BJ (cell line): ENCODE results near the gene GLYATL2. TPM values are rescaled to one million over a fixed set of nuclear protein-coding genes. Genes with fewer than 3 reads are reported as not detected.

Experiments used
- CTCF ChIA-PET: fragments of 350-600 bp; formaldehyde crosslinking; extraction: SDS; loops from one replicate; lab custom pipeline; 2021; ENCODE audit warnings: antibody characterized with exemption, inconsistent platforms; lab: Yijun Ruan, JAX
- POLR2A ChIA-PET: fragments of 300-600 bp; sonication (Branson Sonifier 250); formaldehyde crosslinking; extraction: SDS; loops from one replicate; lab custom pipeline; 2021; ENCODE audit warnings: antibody characterized with exemption; lab: Charles Lee
- DNase-seq: peaks from one replicate; pipeline ENCODE4 v3.0.0-alpha.2; 2011; ENCODE audit warnings: low read depth
- H3K27me3 ChIP-seq: 2 replicates; pipeline ENCODE4 v1.6.0; 2011; ENCODE audit warnings: low read length; ENCODE audit not compliant: control insufficient read depth, insufficient read depth
- H3K36me3 ChIP-seq: 2 replicates; pipeline ENCODE4 v1.5.1; 2011; ENCODE audit warnings: low read length; ENCODE audit not compliant: control insufficient read depth, insufficient read depth
- H3K4me3 ChIP-seq: 2 replicates; pipeline ENCODE4 v1.5.1; 2011; ENCODE audit warnings: low read depth, mild to moderate bottlenecking, control low read depth, low read length
- polyA plus RNA-seq: library from polyadenylated mRNA; depleted of rRNA; stranded (reverse); fragments of >200 nt; gene quantifications from 2 replicates; pipeline ENCODE4 v1.2.3, GENCODE V29; 2011; rRNA removed
- TF ChIP-seq, protein P1 (sequence below): IDR thresholded peaks from 2 replicates; pipeline ENCODE4 v1.5.1; 2011; ENCODE audit warnings: low read depth, mild to moderate bottlenecking, control low read depth, inconsistent platforms, low read length, moderate library complexity; ENCODE audit not compliant: insufficient read depth

The GLYATL2 gene
- polyA plus RNA-seq, 1 experiment = 0.59 TPM

DNA sequence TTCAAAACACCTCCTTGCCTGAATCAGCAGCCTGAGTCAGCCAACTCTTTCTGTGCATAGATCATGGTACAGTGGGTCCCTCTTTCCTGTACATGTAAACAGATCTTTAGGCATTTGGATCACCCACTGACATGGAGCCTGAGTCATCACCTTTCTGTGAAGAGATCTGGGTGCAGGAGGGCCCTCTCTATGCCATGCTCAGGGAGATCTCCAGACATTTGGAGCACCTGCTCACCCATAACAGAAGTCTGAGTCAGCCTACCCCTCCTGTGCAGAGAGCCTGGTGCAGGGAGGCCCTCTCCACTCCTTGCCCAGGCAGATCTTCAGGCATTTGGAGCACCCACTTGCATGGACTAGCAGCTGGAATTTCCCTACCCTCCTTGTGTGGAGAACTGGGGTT lies 56.6 kb downstream of the GLYATL2 start:
- H3K4me3 ChIP-seq = no peak overlapping the region
- CTCF ChIA-PET = interaction anchor here (0.6 to 4.2 kb wide), 26 partner anchors 14 to 220 kb away, joined by 3 to 30 read pairs (median 4); no protein-coding TSS in a partner anchor
- H3K36me3 ChIP-seq = no peaks in the 10 kb centered on the region
- TF ChIP-seq, protein P1, sequence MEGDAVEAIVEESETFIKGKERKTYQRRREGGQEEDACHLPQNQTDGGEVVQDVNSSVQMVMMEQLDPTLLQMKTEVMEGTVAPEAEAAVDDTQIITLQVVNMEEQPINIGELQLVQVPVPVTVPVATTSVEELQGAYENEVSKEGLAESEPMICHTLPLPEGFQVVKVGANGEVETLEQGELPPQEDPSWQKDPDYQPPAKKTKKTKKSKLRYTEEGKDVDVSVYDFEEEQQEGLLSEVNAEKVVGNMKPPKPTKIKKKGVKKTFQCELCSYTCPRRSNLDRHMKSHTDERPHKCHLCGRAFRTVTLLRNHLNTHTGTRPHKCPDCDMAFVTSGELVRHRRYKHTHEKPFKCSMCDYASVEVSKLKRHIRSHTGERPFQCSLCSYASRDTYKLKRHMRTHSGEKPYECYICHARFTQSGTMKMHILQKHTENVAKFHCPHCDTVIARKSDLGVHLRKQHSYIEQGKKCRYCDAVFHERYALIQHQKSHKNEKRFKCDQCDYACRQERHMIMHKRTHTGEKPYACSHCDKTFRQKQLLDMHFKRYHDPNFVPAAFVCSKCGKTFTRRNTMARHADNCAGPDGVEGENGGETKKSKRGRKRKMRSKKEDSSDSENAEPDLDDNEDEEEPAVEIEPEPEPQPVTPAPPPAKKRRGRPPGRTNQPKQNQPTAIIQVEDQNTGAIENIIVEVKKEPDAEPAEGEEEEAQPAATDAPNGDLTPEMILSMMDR = no peak
- H3K27me3 ChIP-seq = no peaks in the 10 kb centered on the region
- no peak for DNase-seq
- POLR2A ChIA-PET = no interaction called here

DNA sequence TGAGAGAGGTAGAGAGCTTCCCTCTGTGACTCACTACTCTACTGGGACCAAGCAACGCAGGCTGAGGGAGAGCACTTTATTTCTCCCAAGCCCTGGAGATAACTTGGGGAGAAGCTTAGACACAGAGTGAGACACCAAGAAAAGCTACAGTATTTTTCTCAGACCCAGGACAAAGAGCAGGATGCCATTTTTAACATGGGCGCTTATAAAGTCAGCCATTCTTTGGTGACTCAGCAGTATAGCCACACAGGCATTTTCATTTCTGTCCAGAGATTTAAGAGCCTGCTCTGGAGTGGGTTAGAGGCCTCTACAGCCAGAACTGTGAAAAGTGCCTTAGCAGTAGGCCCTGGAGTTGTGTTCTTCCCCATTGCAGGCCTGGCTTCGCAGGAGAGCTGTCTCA lies 57.8 kb downstream of the GLYATL2 start:
- POLR2A ChIA-PET = interaction anchor here (0.7 kb wide), 1 partner anchor 157 kb away, joined by 3 read pairs; no protein-coding TSS in a partner anchor
- no peak for DNase-seq

DNA sequence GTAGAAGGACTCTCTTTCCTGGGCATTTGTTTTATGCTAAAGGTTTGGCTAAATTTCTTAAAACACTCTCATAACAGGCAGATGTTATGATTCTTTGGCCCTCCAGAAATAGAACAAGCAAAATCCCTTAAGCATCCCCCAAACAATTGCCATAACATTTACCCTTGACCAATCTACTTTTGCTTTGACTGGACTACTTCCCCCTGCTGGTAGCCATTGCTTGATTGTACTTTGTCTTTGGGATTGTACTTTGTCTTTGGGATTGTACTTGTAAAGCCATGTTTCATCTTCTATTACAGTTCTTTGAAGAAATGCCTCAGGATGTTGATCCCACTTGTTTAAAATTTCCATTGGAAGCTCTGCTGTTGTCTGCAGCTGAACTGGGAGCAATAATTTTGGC lies 59.5 kb downstream of the GLYATL2 start:
- TF ChIP-seq, protein P1 = 0 out of 2 replicates have a peak, but pooled peaks have one; percentile 14
- H3K4me3 ChIP-seq = no peak overlapping the region
- no peak for DNase-seq
- ChIA-PET POLR2A (no interaction called here), CTCF (interaction anchor here (1.5 to 2.6 kb wide), 2 partner anchors 14 to 130 kb away, joined by 4 to 8 read pairs; no protein-coding TSS in a partner anchor)
- no peaks in the 10 kb centered on the region for H3K27me3 ChIP-seq
- H3K36me3 ChIP-seq = no peaks in the 10 kb centered on the region

More for the DNA sequence above, 57.8 kb downstream of the GLYATL2 start:
- TF ChIP-seq, protein P1 = no peak
- CTCF ChIA-PET = interaction anchor here (0.7 to 2.6 kb wide), 8 partner anchors 12 to 1441 kb away, joined by 3 to 8 read pairs (median 4); no protein-coding TSS in a partner anchor
- H3K27me3 ChIP-seq = no peaks in the 10 kb centered on the region
- no peak overlapping the region for H3K4me3 ChIP-seq
- H3K36me3 ChIP-seq = no peaks in the 10 kb centered on the region

Other genes starting within 250 kb of the GLYATL2 start
- 0.15 and 0.63 TPM in 2 replicates for gene CNTF, start 222.0 kb downstream of the GLYATL2 start, polyA plus RNA-seq
- gene GLYAT, start 112.8 kb downstream of the GLYATL2 start, polyA plus RNA-seq = not detected in 2 replicates
- 0.26 and 0.49 TPM in 2 replicates for gene GLYATL1, start 94.8 kb upstream of the GLYATL2 start, polyA plus RNA-seq
- gene GLYATL1B, start 241.6 kb upstream of the GLYATL2 start, polyA plus RNA-seq = not detected in 2 replicates